GM18907 (cell line): ENCODE measurements around the gene FTO.
A peak's percentile ranks its signal among the peaks of the same experiment; 100 is the strongest.
"Not testable (repeated sequence)": the region's sequence is repeated elsewhere in the genome, so short reads cannot be mapped to it uniquely, and the experiment has no call there.

ENCODE experiments used
- ATAC-seq: cut with Tn5 transposase; IDR thresholded peaks from one replicate; pipeline ENCODE4 v1.9.1; 2021; ENCODE audit warnings: mild to moderate bottlenecking, moderate library complexity; ENCODE audit not compliant: unreplicated experiment

The FTO gene

DNA sequence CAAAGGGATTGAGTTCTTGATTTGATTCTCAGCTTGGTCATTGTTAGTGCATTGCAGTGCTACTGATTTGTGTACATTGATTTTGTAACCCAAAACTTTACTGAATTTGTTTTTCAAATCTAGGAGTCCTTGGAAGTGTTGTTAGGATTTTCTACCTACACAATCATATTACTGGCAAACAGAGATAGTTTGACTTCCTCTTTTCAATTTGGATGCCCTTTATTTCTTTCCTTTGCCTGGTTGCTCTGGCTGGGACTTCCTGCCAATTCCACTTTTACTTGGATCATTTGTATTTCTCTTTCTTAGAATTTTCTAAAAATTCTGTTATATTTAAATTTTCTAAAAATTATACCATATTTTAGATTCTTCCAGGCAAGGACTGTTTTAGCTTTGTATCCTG is 151.1 kb downstream of the FTO start:
- no peak for ATAC-seq

DNA sequence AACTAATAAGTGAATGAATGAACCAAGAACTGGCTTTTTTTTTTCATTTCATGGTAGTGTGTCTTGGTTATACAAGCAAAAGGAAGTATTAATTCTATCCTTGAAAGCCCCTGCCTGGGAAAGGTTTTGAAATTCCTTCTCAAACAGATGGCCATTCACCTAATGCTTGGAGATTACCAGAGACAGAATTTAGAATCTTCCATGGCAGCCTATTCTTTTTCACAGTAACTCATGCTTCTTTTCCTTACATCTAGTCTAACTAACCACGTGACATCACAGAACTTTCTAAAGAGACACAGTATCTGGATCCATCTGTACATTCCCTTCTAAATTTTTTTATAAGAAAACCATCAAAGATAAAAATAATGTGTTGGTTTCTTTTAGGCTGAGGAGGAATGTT is 151.6 kb downstream of the FTO start:
- no peak for ATAC-seq

DNA sequence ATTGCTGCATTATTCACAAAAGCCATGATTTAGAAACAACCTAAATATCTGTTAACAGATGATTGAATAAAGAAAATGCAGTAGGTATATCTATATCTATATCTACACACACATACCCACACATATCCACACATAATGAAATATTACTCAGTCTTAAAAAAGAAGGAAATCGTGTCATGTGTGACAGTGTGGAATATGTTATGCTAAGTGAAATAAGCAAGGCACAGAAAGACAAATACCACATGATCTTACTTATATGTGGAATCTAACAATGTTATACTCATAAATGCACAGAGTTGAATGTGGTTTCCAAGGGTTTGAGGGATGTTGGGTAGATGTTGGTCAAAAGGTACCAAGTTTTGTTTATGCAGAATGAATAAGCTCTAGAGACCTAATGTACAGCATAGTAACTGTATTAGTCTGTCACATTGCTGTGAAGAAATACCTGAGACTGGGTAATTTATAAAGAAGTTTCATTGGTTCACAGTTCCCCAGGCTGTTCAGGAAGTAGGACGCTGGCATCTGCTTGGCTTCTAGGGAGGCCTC is 156.1 kb downstream of the FTO start:
- ATAC-seq, result no peak

DNA sequence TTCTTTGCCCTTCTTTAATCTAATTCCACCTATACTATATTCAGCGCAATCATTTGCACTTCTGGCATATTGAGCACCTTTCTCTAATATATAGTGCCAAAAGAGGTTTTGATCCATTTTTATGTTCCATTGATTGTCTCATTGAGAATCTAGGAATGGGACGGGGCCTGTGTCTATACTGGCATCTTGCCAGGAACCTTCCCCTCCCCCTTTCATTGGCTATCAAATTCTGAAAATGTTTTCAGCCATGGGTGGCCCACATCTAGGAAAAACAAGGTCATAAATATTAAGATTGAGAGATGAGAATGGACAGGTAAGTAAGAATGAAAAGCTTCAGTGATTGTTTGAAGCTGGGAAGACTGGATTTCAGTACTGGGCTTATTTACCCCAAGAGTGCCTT is 159.9 kb downstream of the FTO start:
- no peak for ATAC-seq

DNA sequence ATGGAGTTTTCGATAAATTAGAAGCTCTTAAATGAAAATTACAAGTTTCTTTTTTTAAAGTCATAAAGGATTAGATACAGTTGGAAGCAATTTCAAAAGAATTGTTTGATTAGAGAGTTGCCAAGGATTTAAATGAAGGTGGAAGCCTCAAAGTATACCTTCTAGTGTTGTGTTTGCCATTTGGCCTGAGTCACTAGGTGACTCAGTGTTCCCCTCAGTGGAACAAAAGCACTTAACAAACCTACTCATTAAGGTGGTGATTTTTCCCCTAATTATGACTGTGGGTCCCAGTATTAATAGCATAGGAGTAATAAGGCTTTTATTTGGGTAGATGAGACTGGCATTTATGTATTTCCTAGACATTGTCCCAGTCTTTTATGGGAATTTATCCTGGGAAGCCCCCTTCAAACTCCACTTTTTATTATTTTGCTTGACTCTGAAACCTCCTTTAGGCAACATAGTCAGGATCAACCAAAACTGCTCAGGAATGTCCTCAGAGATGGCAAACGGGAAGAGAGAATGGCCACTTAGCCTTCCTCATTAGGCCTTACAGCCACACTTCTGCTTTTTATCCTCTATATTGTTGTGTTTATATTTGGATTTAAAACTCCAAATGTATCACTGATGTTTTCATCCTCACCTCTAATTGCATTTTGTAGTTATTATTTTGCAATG is 161.0 kb downstream of the FTO start:
- peak; percentile 31 for ATAC-seq

DNA sequence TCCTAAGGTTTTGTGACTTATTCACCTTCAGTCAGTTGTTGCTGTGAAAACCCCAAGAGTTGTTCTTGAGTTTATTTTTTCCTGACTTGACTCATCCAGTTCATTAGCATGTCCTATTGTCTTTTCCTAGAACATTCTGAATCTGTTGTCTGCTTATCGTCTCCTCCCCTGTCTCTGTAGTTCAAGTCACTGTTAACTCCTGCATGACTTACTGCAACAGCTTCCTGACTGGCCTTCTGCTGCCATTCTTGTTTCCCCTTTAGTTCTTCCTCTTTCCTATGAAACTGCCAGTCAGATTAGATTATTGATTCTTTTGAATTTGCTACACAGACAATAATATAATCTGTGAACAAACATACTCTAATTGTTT is 161.5 kb downstream of the FTO start:
- ATAC-seq, result peak; percentile 59

DNA sequence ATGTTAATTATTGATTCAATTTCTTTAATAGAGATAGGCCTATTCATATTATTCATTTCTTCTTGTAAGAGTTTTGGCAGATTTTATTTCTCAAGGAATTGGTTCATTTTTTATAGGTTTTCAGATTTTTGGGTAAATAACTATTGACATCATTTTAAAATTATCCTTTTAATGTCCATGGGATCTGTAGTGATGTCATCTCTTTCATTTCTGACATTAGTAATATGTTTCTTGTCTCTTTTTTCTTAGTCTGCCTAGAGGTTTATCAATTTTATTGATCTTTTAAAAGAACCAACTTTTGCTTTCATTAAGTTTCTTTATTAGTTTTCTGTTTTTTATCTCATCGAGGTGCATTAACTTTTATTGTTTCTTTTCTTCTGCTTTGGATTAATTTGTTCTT is 162.6 kb downstream of the FTO start:
- ATAC-seq, result no peak

DNA sequence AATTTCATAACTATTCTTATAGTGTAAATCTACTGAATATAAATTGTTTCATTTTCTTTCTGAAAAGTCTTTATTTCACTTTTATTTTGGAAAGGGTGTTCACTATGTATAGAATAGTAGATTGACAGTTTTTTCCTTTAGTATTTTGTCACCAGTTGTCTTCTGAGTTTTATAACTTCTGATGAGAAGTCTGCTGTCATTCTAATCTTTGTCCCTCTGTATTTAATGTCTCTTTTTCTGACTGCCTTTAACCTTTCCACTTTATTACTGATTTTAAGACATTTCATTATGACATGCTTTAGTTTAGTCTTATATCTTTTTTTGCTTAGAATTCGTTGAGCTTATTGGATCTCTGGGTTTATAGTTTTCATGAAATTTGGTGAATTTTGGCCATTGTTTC is 166.9 kb downstream of the FTO start:
- ATAC-seq, result no peak

DNA sequence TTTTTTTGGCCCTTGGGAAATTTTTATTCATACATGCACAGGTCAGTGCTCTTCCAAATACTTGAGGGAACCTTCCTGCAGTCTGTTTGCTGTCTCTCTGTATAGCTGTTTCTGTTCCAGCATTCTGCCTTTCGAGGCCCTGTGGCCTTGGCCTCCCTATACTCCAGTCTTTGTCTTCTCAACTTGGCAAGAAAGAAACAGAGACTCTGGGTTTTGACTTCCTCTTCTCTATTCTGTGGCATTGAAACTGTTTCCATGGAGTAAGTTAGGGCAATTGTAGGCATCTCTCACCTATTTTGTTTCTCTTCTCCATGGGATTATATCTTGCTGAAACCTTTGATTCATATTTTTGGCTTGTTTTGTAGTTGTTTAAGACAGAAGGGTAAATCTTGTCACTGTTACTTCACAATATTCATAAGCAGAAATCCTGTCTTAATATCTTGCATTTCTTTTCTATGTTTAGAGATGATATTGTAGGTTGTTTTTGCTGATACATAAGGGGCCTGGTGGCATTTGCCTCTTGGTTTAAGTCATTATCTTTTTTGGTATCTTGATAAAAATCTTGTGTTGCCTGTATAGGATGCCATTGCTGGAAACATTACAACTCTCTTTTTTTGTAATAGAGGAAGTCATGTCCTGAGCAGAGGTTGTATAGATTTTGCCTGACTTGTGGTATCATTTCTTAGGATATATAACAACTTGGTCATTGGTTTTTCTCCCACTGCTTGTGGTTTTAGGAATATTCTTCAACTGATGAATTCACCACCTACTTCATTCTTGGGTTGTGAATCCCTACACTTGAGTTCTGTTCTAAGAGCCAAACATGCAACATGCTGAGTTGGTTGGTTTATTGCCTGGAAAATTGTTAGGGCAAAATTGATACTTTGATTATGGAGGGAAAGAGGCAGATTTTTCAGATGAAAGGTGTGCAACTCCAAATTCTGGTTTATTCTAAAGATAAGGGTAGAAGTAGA is 168.6 kb downstream of the FTO start:
- no peak for ATAC-seq

DNA sequence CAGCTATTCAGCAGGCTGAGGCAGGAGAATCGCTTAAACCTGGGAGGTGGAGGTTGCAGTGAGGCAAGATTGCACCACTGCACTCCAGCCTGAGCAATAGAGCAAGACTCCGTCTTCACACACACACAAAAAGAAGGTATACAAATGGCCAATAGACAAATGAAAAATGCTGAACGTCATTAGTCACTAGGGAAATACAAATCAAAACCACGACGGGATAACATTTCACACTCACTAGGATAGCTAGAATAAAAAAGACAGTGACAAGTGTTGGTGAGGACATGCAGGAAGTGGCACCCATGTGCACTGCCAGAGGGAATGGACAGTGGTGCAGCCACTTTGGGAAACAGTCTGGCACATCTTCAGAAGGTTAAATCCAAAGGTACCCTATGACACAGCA is 172.9 kb downstream of the FTO start:
- no peak for ATAC-seq

DNA sequence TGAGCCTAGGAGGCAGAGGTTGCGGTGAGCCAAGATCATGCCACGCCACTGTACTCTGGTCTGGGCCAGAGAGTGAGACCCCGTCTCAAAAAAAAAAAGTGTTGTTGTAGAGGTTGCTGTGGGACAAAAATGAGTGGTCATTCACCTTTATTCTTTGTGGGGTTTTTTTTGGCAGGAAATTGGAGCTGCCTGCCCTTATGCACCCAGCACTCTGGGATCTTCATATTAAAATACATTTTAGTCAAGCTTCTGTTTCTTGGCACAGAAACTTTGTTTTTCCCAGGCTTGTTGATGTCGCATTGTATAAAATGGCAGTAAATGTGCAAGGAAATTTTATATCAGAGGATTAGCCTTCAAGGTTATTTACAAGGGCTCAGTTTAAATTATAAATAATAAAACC is 174.3 kb downstream of the FTO start:
- no peak for ATAC-seq

DNA sequence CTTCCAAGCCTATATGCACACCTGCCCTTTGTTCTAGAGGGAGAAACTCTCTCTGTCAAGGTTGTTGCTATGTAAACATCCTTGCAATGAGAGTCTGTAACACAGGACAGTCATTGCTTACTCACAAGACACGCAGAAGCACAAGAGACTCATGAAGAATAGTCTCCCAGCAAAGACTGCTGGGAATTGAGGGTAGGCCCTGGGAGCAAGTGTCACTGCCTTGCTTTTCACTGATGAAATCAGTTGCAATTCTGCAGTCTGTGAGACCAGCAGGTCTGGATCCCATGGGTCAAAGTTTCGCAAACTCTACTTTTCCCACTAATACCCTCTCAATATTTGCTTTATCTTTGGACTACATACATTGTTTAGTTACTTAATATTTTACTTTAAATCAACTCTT is 177.4 kb downstream of the FTO start:
- no peak for ATAC-seq

DNA sequence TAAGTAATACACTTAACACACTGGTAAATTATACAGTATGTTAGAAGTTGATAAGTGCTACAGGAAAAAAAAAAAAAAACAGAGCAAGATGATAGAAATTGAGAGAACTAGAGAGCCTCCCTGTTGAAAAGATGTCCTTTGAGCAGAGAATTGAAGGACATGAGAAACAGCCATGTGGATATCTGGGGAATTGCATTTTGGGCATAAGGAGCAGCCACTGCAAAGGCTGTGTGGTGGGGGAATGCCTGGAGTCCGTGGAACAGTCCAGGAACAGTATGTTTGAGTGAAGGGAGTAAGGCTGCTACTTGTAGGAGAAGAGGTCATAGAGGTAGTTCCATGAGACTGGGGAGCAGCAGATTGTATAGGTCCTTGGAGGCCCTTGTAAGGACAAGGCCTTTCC is 178.4 kb downstream of the FTO start:
- no peak for ATAC-seq

DNA sequence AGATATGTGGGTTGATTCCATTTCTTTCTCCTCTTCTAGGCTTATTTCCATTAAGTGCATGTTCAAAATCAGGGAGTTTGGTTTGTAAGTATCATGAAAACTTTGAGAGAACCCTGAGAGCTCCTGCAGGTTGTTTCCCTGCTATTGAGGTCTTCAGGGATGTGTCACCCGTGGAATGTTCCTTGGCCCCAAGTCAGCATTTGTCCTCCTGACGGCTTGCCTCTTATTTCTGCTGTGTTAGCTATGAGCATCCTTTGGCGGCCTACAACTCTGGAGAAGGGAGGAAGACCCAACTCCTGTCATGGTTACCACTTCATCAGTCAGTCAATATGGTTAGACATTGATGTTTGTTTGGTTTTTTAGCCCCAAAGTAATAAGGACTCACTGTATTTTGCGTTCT is 180.8 kb downstream of the FTO start:
- no peak for ATAC-seq

DNA sequence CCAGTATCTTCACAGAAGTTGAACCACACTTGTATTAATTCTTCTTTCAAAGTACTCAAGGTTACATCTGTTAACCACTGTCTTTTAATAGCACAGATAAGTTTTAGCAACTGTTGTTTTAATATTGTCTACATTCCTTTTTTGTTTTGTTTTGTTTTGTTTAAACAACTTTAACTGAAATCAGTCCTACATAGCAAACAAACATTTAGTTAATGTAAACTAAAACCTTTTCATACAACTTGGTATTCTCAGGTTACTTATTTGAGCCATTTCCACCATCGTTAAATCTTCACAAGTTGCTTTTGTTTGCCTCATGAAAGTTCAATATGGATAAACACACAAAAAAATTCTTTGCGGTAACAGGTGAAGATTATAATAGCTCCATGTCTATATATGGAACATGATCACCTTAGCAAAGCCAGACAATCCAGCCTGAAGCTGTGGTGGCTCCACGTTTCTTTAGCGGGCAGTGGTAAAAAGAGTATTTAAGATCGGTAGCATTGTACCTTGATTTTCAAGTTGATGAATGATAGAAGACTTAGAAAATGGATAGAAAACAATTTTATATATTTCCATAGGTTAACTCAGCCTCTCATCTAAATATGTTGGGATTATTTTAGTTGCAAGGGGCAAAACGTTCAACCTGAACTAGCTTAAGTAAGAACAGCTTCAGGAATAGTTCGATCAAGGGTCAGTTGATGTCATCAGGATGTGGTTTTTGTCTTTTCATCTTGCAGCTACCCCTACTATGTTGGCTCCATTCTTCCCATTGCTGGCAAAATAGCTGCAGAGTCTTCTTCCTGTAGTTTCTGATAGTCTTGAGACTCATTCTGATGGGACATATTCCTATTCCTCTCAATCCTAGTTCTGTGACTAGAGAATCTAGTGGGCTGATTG is 182.8 kb downstream of the FTO start:
- no peak for ATAC-seq

DNA sequence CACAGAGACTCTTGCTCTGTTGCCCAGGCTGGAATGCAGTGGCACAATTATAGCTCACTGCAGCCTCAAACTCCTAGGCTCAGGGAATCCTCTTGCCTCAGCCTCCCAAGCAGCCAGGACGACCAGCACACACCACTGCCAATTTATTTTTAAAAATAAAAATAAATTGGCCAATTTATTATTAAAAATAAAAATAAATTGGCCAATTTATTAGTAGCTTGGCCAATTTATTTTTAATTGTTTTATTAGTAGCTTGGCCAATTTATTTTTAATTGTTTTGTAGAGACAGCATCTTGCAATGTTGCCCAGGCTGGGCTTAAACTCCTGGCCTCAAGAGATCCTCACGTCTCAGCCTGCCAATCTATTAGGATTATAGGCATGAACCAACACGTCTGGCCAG is 184.3 kb downstream of the FTO start:
- ATAC-seq, result no peak

DNA sequence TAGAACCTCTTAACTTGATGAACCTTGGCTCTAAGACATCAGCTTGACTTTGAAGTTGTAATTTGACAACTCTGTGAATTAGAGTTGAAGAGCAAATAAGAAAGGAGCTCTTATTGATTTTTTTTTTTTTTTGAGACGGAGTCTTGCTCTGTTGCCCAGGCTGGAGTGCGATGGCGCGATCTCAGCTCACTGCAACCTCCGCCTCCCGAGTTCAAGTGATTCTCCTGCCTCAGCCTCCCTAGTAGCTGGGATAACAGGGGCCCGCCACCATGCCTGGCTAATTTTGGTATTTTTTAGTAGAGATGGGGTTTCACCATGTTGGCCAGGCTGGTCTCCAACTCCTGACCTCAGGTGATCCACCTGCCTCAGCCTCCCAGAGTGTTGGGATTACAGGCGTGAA is 186.9 kb downstream of the FTO start:
- not testable (repeated sequence) for ATAC-seq

DNA sequence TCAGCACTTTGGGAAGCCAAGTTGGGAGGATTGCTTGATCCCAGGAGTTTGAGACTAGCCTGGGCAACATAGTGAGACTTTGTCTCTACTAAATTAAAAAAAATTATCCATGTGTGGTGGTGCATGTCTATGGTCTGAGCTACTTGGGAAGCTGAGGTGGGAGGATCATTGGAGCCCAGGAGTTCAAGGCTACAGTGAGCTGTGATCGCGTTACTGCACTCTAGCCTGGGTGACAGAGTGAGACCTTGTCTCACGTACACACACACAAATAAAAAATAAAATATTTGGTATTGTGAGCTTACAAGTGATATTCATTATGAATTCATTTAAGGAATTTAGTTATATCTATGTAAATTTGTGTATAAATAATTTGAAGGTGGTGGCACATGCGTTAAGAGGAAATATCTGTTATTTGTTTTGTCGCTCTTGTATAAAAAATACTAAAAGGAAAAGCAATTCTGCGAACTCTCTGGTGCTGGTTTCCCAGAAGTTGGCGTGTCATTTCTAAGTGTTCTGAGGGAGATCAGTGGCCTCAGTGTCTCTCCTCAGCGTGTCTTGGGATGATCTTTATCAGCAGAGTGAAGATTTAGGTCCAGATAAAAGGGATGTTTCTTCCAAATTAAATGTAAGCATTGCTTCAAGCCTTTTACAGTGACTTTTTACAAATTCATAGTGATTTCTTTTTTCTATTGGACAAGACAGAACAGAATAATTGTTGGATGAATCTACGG is 187.6 kb downstream of the FTO start:
- no peak for ATAC-seq

DNA sequence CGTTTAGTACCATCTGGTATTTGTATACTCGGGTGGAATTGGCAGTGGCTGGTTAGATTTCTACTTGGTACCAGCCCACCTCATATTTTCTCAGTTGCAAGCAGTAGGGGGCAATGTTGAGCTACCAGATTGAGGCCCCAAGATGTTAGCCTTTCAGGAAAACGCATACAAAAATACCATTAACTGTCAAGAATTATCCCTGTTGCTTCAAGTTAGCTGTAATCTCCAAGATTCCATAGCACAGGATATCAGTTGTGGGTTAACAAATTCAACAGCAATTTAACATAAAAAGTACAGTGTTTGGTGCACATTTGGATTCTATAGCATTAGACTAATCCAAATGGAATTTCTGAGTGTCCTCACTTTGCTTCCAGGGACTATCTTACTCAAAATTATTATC is 188.2 kb downstream of the FTO start:
- ATAC-seq, result peak; percentile 52

DNA sequence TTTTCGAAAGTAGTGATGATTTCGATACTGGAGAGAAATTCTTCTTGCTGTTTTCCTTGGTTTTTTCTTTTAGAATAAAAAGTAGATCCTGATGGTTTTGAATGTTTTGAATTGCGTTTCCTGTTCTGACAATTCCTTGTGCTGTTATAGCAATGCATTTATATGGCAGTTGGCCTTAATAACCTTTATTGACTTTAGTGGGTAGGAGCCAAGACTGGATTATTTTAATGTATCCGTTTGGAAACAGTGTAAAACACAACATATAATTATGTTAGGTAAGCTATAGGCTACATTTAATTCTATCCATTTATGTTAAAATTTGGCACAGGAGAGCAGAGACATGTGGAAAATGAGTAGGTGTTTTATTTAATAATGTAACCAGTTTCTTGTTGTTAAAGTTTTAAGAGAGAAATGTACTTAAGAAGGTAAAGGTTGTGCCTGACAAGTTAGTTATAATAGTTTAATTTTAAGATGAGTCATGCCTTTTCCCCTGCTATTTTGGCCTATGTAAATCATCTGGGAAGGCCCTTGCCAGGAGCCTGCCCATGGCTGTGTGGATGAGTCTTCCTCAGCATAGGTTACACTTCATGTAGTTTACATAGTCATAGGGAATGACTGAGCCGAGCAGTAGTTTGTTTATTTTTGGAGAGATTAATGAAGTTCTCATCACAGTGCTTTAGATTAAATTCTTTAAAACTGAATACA is 189.9 kb downstream of the FTO start:
- ATAC-seq, result no peak
